G401 (cell line): ENCODE results near the gene FGR. TPM values are rescaled to one million over a fixed set of nuclear protein-coding genes. Genes with fewer than 3 reads are reported as not detected.
"Not testable (repeated sequence)": the region's sequence is repeated elsewhere in the genome, so short reads cannot be mapped to it uniquely, and the experiment has no call there.

Experiments
- DNase-seq: peaks from one replicate; pipeline ENCODE4 v3.0.0-alpha.2; 2015; ENCODE audit warnings: low spot score
- in situ Hi-C: cut with HindIII; loops from 2 replicates; pipeline ENCODE4 v1.10.0; 2016; ENCODE audit warnings: low sequenced_read_pairs, mixed read lengths
- total RNA-seq: library from RNA; depleted of rRNA; stranded (reverse); fragments of >200 nt; shearing (Covaris generic); gene quantifications from 2 replicates; pipeline ENCODE4 v1.2.3, GENCODE V29; 2014

The FGR gene
- total RNA-seq, 1 experiment from 2014 or later, result not detected

GRCh38 chr1:27640514-27640913 is 5.5 kb upstream of the FGR start:
- in situ Hi-C loops, DNase-seq: not testable (repeated sequence)

DNA sequence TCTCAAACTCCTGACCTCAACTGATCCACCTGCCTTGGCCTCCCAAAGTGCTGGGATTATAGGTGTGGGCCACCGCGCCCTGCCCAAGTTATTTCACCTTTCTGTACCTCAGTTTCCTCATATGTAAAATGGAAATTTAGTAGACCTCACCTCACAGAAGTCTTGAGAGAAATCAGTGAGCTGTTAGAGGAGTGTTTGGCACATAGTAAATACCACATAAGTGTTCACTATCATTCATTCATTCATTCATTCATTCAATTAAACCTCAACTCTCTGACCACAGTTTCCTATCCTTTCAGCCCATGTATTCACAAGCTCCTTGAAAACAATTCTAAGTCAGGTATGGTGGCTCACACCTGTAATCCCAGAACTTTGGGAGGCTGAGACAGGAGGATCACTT is 3.8 kb upstream of the FGR start:
- in situ Hi-C loops, result no loop called here
- DNase-seq, result no peak

- no peak for DNase-seq
- in situ Hi-C loops, result no loop called here
Observed at GRCh38 chr1:27638047-27638734, 3.2 kb upstream of the FGR start.

DNA sequence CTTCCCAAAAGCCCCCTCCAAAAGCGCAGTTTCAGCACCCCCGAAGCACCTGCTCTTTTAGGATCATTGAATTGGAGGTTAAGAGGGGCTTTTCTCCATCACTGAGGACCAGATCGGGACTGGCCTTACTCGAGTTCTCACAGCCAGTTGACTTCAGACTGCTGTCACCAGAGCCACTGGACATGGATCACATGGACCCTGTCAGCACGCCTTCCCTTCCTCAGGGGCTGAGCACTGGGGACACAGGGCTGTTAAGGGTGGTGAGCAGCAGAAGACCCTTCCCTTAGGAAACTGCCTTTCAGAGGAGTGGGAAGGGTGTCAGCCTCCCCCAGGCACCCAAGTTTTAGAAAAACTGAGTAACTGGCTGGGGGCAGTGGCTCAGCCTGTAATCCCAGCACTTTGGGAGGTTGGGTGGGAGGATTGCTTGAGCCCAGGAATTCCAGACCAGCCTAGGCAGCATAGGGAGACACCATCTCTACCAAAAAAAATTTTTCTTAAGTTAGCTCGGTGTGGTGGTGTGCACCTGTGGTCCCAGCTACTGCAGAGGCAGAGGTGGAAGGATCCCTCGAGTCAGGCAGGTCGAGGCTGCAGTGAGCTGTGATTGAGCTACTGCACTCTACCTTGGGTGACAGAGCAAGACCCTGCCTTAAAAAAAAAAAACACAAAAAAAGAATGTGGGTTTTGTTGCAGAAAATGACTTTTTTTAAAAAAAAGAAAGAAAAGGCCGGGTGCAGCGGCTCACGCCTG is 584 bp upstream of the FGR start:
- in situ Hi-C loops, result no loop called here
- no peak for DNase-seq

GRCh38 chr1:27634177-27634984 is 604 bp downstream of the FGR start:
- in situ Hi-C loops, result no loop called here
- no peak for DNase-seq

DNA sequence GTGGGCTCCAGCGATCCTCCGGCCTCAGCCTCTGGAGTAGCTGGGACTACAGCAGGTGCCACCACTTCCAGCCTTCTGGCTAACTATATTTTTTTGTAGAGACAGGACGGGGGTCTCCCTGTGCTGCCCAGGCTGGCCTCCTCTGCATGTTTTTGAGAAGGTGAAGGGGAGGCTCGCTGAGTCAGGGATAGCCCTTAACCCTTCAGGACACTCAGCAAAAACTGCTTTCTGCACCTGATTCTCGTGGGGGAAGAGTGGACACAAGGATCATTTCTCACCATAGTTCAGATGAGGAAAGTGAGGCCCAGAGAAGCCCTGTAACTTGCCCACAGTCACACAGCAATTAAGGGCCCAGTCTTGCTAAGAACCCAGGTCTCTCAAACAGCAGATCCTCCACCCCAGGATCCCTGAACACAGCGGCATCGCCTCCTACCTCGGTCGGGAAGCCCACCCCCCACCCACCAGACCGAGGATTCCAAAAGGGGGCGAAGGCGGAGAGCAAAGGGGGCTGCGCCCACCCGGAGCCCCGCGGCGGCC is 1.3 kb downstream of the FGR start:
- in situ Hi-C loops, result no loop called here
- DNase-seq, result no peak

DNA sequence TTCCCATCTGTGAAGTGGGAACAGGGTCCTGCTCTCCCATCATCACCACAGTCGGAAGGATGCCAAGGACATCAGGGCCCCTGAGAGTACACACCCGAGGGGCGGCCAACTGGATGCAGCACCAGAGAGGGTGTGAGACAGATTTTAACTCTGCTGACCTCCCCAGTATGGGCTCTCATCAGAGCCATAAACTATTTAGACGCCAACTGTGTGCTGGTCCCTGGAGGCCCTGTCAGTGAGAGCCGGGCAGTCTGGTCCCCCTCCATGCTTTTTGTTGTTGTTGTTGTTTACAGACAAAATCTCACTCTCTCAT is 1.7 kb downstream of the FGR start:
- in situ Hi-C loops, result no loop called here
- no peak for DNase-seq

DNA sequence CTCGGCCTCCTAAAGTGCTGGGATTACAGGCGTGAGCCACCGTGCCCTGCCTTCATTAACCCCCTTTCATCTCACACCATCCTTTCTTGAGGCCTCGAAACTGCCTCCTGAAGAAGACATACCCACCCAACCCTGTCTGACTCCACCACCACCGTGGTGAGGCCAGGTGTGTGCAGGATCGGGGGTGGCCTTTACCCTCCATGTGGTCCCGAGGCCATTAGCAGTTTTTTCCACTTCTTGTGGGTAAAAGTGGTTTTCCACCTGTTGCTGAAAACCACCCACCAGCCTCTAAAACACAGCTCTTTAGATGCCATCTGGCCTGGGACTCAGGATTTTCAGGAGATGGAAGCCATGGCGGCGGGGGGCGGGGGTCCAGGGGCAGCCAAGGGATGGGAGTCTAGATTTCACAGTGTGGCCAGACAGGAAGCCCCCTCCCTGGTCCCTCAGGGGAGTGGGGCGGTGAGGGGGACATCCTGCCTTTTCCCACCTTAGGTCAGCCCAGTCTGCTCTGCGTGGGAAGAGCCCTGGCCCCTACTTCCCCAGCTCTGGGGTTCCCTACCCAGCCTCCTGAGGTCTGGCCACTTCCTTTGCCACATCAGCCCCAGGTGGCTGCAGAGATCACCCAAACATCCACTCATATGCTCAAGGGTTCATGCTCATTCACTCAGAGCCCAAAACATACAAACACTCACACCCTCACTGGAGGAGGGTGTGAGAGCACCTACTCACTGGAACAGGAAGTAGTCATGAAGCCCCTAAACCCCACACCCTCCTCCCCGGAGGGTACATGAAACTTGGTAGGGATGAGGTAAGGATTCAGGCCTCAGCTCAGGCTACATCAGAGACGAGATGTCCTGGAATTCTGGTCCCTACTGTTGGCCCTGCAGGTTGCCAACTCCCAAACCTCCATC is 2.3 kb downstream of the FGR start:
- in situ Hi-C loops, result no loop called here
- no peak for DNase-seq

- in situ Hi-C loops, result no loop called here
- no peak for DNase-seq
Observed at GRCh38 chr1:27630859-27631491, 4.0 kb downstream of the FGR start.

GRCh38 chr1:27628712-27629111 is 6.3 kb downstream of the FGR start:
- in situ Hi-C loops, result no loop called here
- no peak for DNase-seq

GRCh38 chr1:27627733-27628132 is 7.3 kb downstream of the FGR start:
- DNase-seq, in situ Hi-C loops: not testable (repeated sequence)

- in situ Hi-C loops, result no loop called here
Observed at GRCh38 chr1:27627061-27627460, 7.9 kb downstream of the FGR start.

GRCh38 chr1:27626031-27626935 is 8.7 kb downstream of the FGR start:
- no peak for DNase-seq
- in situ Hi-C loops, result no loop called here

More at GRCh38 chr1:27627061-27627460, 7.9 kb downstream of the FGR start:
- DNase-seq, result no peak

DNA sequence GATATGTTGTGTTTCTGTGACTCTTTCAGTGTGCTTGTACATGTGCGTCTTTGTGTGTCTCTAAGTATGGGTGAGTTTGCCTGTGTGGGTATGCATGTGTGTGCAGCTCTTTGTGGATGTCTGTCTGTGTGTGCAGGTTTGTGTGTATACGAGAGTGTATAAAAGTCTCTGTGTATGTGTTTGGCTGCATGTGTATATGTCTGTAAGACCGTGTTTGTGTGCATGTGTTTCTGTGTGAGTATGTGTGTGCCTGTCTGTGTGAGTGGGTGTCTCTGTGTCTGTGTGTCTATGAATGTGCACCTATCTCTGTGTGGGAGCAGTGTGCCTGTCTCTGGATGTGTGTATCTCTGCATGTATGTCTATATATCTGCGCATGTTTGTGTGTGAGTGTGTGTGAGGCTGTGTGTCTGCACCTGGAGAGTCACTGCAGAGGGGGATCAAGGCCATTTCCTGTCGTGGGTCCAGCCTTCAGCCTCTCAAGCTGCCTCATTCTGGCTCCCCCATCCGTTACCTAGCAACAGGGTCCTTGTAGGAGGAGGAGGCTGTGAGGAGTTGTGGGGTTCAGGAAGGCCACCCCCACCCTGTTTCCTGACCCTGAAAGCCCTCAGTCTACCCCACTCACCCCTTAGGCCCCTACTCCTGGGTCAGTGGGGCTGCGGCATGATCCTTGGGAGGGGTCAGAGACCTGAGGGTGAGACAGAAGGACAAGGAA is 10.4 kb downstream of the FGR start:
- in situ Hi-C loops, result no loop called here
- no peak for DNase-seq

DNA sequence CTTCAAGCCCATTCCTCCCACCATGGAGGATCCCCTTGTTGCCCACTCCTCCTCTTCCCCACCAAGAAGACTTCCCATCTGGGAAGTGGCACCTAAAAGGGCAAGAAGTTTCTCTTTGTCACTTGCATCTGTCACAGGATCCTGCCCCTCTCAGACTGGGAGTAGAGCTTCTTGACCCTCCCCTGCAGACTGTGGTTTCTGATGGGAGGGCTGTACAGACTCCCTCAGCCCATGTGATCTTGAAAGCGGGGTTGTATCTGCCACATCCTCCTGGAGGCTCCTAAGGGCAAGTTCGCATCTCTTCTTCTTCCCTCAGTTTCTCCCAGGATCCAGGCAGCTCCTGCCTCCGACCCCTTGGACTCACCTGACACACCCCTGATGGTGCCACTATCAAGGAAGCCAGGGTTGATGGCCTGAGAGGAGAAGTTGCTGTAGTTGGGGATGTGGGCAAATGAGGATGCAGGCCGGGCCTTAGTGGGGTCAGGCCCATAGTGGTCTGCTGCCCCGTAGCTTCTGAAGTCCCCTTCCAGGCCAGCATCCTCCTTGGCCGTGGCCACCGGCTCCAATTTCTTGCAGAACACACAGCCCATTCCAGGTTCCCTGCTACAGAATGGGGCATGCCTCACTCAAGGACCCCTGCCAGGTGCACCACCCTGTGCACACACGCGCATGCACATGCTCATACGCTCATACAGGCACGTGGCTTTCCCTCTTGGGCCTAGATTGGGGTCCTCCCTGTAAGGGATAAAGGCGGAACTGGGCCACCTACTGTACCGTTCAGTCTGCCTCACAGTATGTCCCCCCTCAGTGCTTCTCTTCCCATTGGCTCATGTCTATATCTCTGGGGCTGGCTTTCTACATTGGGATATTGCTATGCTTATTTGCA is 11.4 kb downstream of the FGR start:
- no peak for DNase-seq
- in situ Hi-C loops, result no loop called here

DNA sequence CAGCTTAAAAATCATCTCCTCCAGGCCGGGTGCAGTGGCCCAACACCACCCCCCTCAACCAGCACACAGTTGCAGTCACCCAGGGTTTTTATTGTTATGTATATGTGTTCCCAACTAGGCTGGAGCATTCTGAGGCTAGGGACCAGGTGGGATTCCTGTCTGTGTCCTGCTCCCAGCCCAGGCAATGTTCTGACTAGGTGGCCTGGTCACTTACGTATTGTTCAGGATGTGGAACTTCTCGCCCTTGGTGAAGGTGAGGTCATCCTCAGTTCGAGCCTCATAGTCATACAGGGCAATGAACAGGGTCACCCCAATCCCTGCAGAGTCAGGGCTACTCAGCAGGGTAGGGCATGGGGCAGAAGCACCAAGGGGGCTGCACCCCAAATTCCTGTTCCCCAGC is 12.2 kb downstream of the FGR start:
- in situ Hi-C loops, result no loop called here
- DNase-seq, result no peak
